SIG-M5 treated with dmso at 0.1 percent for 504 hours (cell line): ENCODE results near the gene GJB4.
A peak's percentile ranks its signal among the peaks of the same experiment; 100 is the strongest.

ENCODE experiments used
- DNase-seq: peaks from one replicate; lab custom pipeline; 2025; ENCODE audit not compliant: unreplicated experiment; lab: John Stamatoyannopoulos, UW

GJB4 gene

DNA sequence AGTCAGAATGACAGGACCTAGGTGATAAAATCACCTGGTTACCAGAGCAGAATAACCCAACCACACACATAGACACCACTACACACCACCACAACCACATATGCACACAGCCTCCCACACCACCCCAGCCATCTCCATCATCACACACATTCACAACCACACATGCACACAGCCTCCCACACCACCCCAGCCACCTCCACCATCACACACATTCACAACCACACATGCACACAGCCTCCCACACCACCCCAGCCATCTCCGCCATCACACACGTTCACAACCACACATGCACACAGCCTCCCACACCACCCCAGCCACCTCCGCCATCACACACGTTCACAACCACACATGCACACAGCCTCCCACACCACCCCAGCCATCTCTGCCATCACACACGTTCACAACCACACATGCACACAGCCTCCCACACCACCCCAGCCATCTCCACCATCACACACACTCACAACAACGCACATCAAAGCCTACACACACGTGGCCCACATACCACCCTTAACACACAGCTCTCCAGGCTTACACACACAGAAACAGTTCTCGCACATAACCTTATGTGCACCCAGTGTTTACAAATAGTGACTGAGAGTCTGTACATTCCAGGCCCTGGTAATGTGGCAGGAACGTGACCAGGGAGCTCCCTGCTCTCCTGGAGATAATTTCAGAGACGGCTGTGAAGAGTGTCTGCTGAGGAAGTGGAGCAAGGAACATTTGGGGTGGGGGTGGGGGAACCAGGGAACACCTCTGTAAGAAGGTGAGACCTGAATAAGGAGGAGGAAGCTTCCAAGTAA lies 18.2 kb downstream of the GJB4 start:
- no peak for DNase-seq

DNA sequence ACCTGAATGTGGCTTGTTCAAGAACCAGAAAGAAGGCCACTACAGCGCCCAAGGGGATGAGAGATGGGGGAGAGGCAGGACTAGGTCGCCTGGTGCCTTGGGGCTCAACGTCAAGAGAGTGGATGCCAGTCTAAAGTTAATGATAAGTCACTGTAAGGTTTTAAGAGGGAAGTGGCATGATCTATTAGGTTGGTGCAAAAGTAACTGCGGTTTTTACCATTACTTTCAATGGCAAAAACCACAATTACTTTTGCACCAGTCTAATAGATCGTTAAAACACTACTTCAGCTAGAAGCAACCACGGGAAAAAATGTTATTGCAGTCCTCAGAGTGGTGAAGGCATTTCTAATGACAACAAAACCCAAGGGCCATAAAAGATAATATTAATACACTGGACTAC lies 18.8 kb downstream of the GJB4 start:
- DNase-seq = no peak

DNA sequence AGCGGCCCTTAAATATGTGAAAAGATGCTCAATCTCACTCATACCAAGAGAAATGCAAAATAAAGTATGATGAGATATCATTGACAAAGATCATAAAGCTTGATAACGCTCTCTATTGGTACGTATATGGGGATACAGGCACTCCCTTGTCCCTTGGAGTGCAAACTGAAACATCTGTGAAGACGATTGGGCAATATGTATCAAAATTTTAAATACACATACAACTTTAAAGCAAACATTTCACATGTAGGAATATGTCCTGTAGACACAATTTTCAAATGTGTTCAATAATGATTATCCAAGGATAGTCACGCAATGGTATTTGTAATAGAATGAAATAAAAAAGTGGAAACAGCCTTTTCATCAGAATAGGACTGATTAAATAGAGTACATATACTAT lies 19.5 kb downstream of the GJB4 start:
- DNase-seq = no peak

DNA sequence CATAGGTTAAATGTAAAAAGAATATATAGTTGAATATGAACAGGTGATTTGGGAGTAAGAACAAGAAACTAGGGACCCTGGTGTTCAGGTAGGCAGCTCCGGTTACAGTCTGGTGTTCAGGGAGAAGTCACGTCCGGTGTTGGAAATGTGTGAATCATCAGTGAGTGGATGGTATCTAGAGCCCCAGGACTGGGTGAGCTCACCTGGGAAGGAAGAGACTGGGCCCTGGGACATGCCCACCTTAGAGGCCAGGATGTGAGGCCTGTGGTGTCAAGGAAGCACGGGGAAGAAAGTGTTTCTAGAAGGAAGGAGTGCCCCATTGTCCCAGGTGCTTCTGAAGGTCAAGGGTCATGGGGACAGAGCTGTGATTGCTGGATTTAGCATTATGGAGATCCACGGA lies 20.0 kb downstream of the GJB4 start:
- DNase-seq = no peak

DNA sequence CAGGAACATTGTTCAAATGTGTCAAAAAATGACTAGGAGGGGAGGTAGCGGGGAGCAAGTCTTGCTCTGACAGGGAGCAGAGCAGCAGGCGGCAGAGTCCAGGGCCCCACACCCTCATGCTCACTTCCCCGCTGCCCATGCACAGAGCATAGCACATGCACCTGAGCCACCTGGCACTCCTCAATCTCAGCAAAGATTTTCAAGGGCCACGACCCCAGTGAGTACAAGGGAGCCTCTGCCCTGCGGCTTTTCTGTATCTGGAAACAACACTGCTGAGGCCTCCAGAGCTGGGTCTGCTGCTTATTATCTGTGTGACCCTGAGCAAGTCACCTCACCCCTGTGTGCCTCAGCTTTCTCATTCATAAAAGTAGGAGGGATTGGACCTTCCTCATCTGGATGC lies 20.4 kb downstream of the GJB4 start:
- DNase-seq = no peak

DNA sequence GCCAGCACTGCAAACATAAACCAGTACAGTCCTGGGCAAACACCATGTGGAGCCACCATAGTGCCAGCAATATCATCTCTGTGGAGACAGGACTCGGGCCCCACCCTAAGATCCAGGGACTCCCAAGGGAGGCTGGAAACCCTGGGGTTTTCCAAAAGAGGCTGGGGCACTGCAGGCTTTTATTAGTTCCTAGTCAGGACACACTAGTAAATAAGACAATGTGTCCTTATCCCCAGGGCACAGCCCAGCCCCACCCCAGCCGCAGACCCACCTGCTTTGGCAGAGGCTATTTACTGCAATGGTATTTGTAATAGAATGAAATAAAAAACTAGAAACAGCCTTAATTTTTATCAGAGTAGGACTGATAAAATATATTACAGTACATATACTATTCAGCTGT lies 21.0 kb downstream of the GJB4 start:
- DNase-seq = no peak

DNA sequence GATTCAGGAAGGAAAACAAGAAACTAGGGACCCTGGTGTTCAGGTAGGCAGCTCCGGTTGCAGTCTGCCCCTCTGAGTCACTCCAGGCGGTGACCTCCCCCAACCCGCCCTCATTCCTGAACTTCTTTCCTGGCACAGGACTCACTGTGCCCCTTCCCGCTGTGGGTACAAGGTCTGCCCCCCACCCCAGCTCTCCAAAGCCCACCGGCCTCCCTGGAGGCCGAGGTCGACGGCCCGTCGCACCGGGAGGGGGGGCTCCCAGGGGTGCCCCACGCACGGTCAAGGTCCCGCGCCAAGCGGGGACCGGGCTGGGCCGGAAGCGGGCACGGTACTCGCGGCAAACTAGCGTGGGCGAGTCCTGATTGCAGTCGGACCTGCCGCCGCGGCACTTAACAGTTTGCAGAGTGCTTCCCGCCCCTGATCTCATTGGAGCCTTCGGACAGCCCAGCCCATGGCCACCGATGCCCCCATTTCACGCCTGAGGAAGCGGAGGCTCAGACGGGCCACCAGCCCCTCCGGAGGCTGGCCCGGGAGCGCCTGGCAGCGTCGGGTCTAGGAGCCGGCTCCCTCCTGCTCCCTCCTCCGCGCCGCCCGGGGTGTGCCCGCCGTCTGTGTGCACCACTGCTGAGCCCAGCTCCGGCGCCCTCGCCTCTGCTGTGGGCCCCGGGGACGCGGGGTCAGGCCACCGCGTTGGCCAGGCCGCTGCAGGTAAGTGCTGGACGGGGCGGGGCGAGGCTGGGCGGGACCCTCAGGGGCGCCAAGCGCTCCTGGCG lies 21.7 kb downstream of the GJB4 start, which contains the start of gene GJB3:
Gene GJB3 (plus strand): TSS at position 144 of the 773 bp plus-strand sequence. CDS start 3,549 bp downstream, outside the sequence.
- no peak for DNase-seq

DNA sequence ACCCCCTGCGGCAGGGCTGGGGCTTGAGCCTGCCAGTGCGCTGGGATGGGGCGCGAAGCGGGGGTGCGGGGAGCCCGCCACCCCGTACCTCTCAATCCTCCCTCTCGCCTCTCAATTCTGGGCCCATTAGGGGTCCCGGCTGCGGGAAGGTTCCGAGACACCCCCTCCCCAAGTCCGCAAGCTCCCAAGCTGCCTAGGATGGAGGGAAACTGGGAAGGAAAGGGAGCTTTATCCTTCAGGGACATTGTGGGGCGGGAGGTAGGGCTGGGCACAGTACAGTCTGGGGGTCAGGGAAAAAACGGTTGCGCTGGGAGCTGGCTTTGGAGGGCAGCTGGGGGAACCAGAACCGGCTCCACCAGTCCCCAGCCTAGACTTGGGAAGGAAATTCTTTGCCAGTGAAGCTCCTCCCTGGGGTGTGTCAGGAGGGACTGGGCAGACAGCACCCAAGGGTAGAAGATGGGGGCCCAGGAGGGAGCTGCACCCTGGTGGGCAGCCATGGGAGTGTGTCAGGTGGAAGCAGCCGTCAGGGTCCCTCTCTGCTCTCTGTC lies 22.4 kb downstream of the GJB4 start:
- DNase-seq = no peak

DNA sequence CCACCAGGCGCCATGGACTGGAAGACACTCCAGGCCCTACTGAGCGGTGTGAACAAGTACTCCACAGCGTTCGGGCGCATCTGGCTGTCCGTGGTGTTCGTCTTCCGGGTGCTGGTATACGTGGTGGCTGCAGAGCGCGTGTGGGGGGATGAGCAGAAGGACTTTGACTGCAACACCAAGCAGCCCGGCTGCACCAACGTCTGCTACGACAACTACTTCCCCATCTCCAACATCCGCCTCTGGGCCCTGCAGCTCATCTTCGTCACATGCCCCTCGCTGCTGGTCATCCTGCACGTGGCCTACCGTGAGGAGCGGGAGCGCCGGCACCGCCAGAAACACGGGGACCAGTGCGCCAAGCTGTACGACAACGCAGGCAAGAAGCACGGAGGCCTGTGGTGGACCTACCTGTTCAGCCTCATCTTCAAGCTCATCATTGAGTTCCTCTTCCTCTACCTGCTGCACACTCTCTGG lies 25.2 kb downstream of the GJB4 start:
- no peak for DNase-seq

DNA sequence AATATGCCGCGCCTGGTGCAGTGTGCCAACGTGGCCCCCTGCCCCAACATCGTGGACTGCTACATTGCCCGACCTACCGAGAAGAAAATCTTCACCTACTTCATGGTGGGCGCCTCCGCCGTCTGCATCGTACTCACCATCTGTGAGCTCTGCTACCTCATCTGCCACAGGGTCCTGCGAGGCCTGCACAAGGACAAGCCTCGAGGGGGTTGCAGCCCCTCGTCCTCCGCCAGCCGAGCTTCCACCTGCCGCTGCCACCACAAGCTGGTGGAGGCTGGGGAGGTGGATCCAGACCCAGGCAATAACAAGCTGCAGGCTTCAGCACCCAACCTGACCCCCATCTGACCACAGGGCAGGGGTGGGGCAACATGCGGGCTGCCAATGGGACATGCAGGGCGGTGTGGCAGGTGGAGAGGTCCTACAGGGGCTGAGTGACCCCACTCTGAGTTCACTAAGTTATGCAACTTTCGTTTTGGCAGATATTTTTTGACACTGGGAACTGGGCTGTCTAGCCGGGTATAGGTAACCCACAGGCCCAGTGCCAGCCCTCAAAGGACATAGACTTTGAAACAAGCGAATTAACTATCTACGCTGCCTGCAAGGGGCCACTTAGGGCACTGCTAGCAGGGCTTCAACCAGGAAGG lies 25.8 kb downstream of the GJB4 start:
- no peak for DNase-seq

DNA sequence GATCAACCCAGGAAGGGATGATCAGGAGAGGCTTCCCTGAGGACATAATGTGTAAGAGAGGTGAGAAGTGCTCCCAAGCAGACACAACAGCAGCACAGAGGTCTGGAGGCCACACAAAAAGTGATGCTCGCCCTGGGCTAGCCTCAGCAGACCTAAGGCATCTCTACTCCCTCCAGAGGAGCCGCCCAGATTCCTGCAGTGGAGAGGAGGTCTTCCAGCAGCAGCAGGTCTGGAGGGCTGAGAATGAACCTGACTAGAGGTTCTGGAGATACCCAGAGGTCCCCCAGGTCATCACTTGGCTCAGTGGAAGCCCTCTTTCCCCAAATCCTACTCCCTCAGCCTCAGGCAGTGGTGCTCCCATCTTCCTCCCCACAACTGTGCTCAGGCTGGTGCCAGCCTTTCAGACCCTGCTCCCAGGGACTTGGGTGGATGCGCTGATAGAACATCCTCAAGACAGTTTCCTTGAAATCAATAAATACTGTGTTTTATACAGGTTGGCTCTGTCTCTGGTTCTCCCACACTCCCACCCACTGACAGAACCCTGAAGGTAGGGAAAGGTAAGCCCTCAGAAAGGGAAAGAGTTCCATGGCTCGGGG lies 26.4 kb downstream of the GJB4 start:
- no peak for DNase-seq

DNA sequence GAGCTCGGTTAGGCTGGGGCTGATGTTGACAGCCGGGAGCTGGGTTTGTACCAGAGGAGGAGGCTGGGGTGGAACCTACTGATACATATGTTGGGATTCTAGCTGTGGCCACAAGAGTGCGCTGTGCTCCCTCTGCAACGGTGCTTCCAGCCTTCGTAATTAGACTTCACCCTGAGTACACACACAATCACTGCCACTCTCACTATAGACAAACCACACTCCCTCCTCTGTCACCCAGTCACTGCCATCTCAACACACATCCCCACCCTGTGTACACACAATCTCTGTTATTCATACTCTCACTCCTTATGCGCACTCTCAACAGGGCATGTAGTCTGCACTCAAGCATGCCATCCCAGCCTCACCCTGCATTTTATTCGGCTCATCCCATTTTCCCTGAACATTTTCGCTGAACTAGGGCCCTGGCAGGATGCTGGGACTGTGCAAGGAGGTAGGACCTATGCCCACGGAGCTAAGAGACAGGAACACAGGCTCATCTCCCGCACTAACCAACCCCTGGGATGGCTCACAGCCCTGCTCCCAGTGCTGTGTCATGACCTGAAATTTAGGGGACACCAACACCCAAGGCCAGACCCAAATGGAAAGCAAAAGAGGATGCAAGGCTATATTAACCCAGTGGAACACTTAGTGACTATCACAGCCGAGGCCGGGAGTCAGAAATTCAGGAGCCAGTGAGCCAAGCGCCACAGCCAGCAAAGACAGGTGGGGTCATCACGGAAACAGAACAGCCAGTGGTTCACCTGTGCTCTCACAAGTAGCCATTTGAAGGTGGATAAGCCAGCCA lies 27.2 kb downstream of the GJB4 start:
- peak; percentile 69 for DNase-seq

DNA sequence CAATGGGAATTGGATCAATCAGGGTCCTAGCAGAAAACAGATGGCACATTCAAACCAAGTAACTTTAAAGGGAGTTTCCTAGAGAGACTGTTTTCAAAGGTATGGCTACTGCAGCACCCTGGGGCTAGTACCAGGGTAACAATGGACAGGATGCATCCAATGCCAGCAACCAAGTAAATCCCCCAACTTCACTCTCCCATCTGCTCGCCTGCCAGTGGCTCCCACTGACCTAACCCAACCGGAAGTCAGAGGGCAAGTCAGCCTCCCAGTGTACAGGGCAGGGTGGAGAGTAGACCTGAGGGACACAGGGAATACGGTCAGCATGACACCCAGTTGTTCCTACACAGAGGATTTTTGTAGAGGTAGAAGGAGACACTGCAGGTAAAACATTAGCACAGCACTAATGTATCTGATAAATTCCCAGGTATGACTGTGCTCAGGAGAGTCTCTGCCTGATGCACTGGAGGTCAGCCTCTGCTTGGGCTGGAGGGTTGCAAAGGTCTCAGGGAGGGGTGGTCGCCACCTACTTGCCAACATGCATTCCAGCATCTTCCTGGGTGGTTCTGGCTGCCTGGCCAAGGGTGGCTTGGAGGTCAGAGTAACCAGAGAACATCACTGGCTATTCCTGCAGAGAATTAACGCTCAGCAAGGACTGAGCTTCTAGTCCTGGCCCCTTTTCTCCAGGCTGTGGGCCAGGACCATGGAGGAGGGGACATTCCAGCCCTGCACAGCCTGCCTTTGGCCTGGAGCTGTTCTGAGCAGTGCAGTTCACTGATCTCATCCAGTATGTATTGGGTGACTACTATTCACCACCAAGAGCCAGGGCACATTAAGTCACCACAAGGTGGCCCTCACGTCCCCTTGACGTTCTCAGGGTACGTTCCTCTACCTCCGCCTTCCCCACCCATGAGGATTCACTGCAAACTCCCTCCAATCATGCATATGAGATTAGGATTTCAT lies 28.2 kb downstream of the GJB4 start:
- peak; percentile 7 for DNase-seq

DNA sequence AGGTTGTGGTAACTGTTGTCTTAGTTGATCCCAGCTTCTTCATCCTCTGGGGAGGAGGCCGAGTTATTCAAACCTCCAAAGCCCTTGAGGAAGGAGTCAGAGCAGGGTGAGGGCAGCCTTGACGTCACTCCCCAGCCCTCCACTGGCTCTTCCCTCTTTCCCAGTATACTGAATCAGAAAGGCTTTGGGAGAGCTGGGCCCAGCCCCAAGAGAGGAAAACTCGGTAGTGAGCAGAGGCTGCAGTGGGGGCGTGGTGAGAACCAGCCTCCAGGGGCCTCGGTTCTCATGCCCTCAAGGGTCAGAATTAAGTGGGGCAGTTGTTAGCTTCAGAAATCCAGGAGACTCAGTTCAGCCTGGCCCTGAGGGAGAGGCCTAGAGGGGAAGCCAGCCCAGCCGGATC lies 31.4 kb downstream of the GJB4 start:
- DNase-seq = no peak

DNA sequence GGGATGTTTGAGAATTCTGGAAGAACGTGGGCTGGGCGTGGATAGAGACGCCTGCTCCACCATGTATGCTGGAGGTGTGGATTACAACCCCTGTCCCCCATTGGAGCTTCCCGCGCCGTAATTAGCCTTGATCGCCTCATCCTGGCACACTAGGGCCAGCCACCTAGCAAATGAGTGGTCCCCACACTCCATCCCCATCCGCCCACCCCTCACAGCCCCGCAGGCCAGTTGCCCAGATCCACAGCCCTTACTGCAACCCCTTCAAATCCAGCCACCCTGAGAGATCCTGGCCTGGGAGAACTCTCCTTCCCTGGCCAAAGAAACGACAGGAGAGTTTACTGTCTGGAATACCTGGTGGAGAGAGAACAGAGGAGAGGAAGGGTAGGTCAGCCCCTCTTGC lies 32.9 kb downstream of the GJB4 start:
- no peak for DNase-seq

DNA sequence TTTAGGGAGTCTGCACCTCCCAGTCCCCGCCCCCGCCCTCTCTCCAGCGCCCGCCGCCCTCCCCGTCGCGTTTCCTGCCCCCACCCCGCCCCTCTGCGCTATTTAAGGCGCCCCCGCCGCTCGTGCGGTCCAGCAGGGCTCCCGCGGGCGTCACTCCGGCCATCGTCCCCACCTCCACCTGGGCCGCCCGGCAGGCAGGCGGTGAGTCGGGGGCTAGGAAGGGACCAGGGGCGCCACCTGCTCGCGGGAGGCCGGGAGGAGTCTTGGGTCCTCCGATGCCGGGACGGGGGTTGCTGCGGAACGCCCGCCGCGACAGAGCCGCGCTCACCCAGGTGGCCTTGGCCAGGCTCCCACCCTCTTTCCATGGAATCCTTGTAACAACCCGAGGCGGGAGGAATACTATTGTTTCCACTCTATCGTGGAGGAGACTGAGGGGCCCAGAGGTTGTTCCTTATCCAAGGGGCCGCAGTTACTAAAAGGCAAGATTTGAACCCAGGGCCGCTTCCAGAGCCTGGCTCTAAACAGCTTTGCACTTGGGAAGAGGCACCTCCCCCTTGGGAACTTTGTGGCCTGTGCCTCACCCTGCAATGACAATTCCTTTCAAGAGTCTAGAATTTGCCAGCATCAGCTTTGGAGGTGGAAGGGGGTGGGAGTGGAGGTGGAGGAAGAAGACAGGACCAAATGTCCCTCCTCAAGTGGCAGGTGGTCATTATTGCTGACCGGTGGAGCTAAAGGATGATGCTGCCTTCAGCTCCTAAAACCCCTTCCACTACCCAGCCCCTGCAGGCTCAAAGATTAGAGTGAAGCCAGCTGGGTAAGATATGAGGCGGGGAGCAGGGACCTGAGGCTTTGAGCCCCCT lies 33.6 kb downstream of the GJB4 start, which contains the start of gene GJA4:
Gene GJA4 (plus strand): TSS at position 132 of the 860 bp plus-strand sequence. CDS start 1,215 bp downstream, outside the sequence.
- DNase-seq = no peak

DNA sequence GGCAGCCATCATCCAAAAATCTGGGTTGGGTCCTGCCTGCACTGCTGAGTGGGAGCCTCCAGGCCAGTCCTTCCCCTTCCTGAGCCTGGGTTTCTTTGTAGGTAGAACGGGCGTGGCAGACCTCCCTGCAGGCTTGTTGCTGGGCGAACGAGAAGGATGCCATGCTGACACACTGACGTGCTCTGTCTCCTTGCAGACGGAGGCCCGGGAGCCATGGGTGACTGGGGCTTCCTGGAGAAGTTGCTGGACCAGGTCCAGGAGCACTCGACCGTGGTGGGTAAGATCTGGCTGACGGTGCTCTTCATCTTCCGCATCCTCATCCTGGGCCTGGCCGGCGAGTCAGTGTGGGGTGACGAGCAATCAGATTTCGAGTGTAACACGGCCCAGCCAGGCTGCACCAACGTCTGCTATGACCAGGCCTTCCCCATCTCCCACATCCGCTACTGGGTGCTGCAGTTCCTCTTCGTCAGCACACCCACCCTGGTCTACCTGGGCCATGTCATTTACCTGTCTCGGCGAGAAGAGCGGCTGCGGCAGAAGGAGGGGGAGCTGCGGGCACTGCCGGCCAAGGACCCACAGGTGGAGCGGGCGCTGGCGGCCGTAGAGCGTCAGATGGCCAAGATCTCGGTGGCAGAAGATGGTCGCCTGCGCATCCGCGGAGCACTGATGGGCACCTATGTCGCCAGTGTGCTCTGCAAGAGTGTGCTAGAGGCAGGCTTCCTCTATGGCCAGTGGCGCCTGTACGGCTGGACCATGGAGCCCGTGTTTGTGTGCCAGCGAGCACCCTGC lies 34.7 kb downstream of the GJB4 start:
- no peak for DNase-seq
